GM12801 (cell line): ENCODE results near the gene SLC18A3.

ENCODE experiments used
- TF ChIP-seq, protein P1 (sequence below): IDR thresholded peaks from one replicate; pipeline ENCODE4 v1.5.1; 2011; ENCODE audit warnings: control low read depth; ENCODE audit not compliant: insufficient read length; ENCODE audit errors: extremely low read depth

SLC18A3 gene

DNA sequence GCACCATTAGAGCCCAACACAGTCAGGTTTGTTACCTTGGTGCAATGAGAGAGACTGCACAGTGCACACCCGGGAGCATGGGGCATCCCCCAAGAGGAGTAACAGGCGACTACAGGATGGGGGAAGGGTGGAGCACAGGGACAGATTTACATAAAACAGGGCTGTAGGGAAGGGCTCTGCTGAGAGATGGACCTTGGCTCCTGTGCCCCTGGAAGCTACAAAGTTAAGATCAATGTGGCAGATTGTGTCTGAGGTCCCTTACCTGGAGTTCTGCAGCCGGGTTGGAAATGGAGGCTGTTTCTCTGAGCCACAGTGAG lies 13.7 kb upstream of the SLC18A3 start:
- TF ChIP-seq, protein P1, sequence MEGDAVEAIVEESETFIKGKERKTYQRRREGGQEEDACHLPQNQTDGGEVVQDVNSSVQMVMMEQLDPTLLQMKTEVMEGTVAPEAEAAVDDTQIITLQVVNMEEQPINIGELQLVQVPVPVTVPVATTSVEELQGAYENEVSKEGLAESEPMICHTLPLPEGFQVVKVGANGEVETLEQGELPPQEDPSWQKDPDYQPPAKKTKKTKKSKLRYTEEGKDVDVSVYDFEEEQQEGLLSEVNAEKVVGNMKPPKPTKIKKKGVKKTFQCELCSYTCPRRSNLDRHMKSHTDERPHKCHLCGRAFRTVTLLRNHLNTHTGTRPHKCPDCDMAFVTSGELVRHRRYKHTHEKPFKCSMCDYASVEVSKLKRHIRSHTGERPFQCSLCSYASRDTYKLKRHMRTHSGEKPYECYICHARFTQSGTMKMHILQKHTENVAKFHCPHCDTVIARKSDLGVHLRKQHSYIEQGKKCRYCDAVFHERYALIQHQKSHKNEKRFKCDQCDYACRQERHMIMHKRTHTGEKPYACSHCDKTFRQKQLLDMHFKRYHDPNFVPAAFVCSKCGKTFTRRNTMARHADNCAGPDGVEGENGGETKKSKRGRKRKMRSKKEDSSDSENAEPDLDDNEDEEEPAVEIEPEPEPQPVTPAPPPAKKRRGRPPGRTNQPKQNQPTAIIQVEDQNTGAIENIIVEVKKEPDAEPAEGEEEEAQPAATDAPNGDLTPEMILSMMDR, result no peak

DNA sequence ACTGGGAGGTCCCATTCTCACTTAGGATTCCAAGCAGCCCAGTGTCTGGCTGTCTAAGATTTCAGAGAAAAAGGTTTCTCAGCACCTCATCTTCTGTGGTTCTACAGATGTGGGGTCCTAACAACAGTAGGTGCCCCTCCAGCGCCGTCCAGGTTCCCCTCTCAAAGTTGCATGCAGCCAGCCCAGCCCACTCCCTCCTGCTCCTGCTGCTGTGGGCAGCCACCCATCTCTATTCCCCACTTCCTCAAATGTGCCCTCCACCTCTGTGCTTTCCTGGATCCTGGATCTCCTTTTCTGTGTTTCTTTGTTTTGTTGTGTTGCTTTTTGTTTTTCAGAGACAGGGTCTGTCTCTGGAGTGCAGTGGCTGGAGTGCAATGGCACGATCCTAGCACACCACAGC lies 13.3 kb upstream of the SLC18A3 start:
- TF ChIP-seq, protein P1, result no peak

DNA sequence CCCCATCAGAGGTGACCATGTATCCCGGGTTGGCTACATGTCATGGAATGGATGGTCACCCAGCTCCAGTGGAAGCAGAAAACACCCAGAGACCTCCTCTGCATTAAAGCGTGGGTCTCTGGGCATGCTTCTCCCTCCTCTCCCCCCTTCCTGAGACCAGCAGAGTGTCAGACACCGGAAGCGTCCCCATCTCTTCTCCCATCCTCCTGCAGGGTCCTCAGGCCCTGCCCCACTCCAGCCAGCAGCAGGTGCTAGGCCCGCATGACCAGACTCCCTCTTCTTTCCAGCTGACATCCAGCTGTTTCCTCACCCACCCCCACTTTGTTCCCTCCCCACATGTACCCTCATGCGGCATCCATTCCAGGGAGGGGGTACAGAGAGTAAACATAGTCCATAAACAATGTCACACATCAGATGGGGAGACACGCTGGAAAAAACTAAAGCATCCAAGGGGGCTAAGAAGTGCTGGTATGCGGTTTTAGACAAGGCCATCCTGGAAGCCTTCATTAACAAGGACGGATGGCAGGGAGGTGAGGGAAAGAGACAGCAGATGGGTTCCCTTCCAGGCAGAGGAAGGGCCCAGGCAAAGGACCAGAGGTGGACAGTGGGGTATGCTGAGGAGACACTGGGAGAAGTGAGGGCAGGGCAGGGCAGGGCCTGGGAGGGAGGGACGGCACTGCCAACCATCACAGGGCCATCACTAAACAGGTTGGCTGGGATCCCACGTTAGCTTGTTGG lies 12.5 kb upstream of the SLC18A3 start:
- TF ChIP-seq, protein P1, result no peak

DNA sequence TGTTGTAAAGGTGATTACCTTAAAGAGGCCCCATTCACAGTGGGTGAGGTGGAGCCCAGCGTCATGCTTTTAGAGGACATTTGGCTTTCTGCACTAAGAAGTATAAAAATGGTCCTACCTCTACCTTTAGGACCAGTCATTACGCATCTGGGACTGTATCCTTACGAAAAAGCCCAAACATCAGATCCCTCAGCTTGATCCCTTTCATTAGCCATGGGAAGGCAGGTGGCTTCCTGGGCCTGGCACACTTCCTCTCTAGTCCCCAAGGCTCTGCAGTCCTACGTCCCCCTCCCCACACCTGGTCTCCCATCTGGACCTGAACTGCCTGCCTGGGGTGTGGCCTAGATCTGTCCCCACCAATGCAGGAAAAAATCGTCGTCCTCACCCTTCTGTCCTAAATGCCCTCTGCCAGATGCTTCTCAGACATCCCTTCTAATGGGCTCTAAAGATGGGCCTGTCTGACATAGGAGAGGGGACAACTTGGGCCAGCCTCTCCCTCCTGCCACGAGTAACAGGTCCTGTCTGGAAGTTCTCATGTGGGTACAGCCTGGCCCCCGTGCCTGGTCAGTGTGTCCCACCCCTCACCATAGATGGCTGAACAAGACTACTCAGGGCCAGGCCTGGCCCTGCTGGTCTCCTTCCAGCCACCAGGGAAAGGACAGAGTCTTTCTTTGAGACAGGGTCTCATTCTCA lies 11.8 kb upstream of the SLC18A3 start:
- TF ChIP-seq, protein P1, result no peak

DNA sequence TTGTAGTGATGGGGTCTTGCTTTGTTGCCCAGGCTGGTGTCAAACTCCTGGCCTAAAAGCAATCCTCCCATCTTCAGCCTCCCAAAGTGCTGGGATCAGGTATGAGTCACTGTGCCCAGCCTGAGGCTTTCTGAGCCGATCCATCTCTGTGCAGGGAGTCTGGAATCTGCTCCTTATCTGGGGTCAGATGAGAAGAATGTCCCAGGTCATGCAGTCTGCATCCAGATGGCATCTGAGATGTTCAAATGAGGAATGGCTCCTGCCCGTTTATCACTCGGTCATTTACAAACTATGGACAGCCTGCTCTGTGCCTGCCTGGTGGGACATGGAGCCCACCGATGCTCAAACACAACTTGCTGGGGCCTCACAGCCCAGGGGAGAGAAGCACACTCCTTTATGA lies 11.1 kb upstream of the SLC18A3 start:
- TF ChIP-seq, protein P1, result no peak

DNA sequence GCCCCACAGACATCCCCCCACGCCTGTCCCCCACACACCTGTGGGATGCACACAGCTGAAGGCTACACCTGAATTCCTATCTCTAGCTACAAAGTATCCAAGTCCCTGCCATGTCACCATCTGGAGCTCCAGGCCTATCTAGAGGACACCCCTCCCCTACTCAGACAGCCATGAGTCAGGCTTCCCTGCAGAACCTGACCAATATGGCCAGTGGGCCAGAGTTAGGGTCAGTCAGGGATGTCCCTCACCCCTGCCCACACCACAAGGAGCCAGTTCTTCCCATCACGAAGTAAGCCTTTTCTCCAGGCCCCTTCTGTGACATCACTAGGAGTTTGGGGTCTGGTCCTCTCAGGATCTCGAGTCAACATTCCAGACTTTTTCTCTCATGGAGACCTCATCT lies 10.6 kb upstream of the SLC18A3 start:
- TF ChIP-seq, protein P1, result no peak

DNA sequence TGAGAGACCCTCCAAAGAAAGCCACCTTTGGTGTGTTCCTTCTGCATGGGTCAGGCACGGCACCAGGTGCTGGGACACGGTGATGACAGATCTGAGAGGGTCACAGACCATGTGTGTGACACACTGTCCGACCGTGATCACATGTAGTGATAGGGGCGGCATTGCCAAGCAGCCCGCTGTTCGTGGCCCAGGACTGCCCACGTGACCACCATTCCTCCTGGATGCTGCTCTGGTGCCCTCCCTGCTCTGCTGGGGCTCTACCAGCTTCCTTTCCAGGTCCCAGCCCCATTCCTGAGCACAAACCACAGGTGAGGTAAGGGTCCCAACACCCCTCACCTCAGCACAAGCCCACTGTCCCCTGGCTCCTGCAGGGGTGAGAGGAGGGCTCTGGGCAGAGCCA lies 10.1 kb upstream of the SLC18A3 start:
- TF ChIP-seq, protein P1, result no peak
